ENCODE measurements around the gene IDS. TPM values are rescaled to one million over a fixed set of nuclear protein-coding genes. Genes with fewer than 3 reads are reported as not detected.

Gene IDS
- total RNA-seq, result 29.2 and 31.8 TPM in 2 replicates

GRCh38 chrX:149504915-149505651 is at the start of gene IDS:
Gene IDS, minus strand, starts transcription at chrX:149505306. Its CDS starts 169 bp downstream, at chrX:149505137.

GRCh38 chrX:149549701-149550100 is 44.6 kb upstream of the IDS start, which contains the start of gene HSFX3:
Gene HSFX3, minus strand, starts transcription at chrX:149549924. Its CDS starts 72 bp downstream, at chrX:149549852.

GRCh38 chrX:149540621-149541520 is 35.8 kb upstream of the IDS start, which contains the start of gene EOLA1:
Gene EOLA1, plus strand, starts transcription at chrX:149541012. Its CDS starts 4,619 bp downstream, at chrX:149545631.

Other genes with a start within 250 kb of the IDS start
- gene EOLA1, start 35.7 kb upstream of the IDS start, total RNA-seq, result 9.1 and 12.5 TPM in 2 replicates
- not detected in 2 replicates for gene HSFX3, start 44.6 kb upstream of the IDS start, total RNA-seq
- gene MAGEA9B, start 82.2 kb upstream of the IDS start, total RNA-seq, result not detected in 2 replicates
- not detected in 2 replicates for gene HSFX2, start 90.0 kb upstream of the IDS start, total RNA-seq
- gene TMEM185A, start 126.5 kb upstream of the IDS start, total RNA-seq, result 11.8 and 16.3 TPM in 2 replicates
- not detected in 2 replicates for gene MAGEA11, start 206.8 kb upstream of the IDS start, total RNA-seq